ENCODE data around the gene KRCC1.
"Not testable (repeated sequence)": the region's sequence is repeated elsewhere in the genome, so short reads cannot be mapped to it uniquely, and the experiment has no call there.

KRCC1 gene

GRCh38 chr2:87987473-87987872 lies 68.1 kb downstream of the KRCC1 start:
- ATAC-seq, result not testable (repeated sequence)

- not testable (repeated sequence) for ATAC-seq
Measured at GRCh38 chr2:87985902-87986301, 69.7 kb downstream of the KRCC1 start.

DNA sequence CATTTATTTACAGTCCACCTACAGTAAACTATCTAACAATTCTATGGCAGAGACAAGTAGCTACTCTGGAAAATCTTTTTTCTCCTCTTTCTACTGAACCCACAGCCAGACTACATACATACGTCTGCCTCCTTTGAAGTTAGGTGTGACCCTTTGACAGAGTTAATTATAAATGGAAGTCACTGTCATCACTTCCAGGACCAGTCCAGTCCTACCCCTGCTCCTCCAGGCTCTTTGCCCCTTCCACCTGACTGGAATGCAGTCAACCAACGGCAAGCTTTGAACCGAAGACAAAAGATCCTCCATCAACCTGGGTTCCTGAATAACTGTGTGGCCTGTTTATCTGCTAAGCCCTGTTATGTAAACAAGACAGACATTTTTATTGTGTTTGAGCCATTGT lies 74.4 kb downstream of the KRCC1 start:
- ATAC-seq, result not testable (repeated sequence)

All from SK-N-SH treated with all-trans-retinoic acid at 6 μM for 48 hours (cell line).